HG02798 (cell line): ENCODE measurements around the gene GSG1L.

Source experiments
- ATAC-seq: cut with Tn5 transposase; IDR thresholded peaks from one replicate; pipeline ENCODE4 v1.9.1; 2021; ENCODE audit warnings: mild to moderate bottlenecking; ENCODE audit not compliant: unreplicated experiment, poor library complexity

GSG1L gene

DNA sequence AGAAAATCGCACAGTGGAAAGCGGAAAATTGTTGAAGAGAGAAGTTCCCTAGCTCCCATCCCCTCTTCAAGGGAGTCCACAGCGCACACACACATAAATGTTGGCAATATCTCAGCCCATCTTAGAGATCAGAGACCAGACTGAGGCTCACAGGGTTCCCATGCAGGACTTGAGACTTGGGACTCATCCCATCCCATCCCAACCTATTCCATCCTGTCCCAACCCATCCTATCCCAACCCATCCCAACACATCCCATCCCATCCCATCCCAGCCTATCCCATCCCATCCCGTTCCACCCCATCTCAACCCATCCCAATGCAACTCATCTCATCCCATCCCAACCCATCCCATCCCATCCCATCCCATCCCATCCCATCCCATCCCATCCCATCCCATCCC is 29.6 kb downstream of the GSG1L start:
- ATAC-seq = no peak

DNA sequence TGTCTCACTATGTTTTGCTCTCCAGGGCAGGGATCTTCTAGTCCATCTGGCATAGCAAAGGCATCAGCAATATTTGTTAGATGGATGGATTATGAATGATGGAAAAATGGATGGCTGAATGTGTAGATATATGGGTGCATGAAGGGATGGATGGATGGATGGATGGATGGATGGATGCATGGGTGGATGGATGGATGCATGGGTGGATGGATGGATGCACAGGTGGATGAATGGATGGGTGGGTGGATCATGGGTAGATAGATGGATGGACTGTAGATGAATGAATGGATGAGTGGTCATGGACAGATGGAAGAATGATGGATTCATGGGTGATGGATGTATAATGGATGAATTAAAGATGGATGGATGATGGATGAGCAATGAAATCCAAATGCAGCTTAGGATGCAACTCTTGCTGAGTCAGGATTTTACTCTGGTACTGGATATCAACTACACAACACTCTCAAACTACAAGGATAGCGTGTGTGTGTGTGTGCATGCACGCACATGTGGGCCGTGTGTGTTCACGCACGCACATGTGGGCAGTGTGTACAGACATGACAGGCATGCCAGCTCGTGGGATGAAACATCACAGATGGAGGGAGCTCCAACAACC is 34.0 kb downstream of the GSG1L start:
- no peak for ATAC-seq

DNA sequence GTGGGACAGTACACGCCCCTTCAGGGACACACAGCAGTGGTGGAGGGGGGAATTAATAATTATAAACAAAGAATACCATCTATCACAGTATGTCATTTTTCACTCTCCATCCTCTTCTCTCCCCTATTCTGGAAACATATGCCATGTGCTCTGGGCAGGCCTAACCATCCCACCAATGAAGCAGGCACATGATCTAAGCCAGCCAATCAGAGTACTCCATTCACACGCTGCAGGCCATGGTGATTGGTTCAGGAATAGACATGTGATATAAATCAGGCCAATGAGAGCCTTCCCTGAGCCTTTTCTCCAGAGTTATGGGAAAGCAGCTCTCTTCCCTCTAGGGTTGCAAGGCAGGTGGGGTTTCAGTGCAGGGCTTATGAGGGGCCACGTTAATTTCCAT is 36.5 kb downstream of the GSG1L start:
- no peak for ATAC-seq

DNA sequence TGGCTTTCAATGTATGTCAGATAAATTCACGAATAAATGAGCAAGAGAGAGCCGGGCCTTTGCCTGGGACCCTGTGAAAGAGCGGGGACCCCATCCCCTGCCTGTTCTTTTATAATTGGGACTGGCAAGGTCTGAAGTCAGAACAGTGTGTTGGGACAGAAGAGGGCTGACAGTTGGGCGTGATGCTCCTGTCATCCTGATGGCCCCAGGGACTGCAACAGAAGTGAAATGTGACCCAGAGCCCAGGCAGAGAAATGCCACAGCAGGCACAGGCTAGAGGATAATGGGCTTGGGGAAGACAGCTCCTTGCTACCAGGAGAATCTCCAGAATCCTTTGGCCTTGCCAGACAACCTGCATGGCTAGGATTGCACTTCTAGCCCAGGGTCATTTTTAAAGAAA is 37.9 kb downstream of the GSG1L start:
- ATAC-seq = no peak

DNA sequence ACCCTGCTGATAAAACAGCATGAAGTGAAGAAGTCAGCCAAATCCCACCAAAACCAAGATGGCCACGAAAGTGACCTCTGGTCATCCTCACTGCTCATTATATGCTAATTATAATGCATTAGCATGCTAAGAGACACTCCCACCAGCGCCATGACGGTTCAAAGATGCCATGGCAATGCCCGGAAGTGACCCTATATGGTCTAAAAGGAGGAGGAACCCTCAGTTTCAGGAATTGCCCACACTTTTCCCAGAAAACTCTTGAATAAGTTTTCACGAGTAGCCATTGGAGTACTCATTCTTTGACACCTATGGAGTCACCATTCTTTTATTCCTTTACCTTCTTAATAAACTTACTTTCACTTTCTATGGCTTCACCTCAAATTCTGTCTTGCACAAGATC is 44.3 kb downstream of the GSG1L start:
- no peak for ATAC-seq

DNA sequence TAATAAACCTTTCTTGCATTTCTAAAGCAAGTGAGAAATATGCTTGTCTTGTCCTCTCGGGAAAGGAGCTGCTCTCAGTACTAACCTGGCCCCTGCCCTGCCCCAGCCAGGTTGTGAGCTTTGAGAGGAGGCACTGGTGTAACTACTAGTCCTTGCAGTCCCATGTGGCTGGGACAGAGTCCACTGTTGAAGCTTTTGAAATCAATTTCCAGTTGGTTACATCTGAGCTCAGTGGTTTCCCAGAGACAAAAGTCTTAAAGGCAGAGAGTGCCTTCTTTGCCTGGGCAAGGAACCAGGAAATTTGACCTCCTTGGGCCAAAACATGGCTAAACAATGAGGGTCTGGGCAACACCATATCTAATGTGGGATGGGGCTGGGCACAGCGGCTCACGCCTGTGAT is 48.7 kb downstream of the GSG1L start:
- ATAC-seq = no peak

DNA sequence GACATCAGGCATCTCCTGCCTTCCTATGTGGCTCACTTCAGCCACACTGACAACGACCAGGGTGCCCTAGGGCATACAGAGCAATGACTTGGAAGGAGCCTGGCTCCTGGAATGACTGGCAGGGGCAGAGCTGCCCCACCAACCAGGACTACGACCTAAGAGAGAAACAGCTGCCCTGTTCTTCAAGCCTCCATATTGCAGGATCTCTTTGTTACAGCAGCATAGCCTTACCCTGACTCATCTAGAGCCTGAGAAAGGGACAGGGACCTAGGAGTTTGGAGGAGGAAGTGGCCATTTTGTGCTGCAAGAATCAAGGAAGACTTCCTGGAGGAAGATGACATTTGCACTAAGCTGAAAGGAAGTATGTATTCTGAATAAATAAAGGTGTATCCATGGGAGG is 49.6 kb downstream of the GSG1L start:
- no peak for ATAC-seq

DNA sequence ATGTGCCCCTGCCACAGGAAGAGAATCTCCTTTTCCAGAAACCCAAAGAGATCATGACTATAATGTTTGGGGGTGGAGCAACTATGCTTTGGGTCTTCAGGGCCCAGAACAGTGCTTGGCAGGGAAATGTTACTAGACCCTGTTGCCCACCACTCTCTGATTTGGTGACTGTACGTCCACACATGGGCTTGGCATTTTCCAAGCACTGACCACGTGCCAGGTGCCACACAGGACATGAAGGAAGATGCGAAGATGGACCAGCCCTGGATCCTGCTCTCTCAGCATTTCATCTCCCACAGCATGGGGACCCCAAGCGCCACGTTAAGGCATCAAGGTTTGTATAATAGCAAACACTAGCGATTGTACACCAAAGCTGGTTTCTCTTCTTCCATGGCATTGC is 50.1 kb downstream of the GSG1L start:
- ATAC-seq = no peak

DNA sequence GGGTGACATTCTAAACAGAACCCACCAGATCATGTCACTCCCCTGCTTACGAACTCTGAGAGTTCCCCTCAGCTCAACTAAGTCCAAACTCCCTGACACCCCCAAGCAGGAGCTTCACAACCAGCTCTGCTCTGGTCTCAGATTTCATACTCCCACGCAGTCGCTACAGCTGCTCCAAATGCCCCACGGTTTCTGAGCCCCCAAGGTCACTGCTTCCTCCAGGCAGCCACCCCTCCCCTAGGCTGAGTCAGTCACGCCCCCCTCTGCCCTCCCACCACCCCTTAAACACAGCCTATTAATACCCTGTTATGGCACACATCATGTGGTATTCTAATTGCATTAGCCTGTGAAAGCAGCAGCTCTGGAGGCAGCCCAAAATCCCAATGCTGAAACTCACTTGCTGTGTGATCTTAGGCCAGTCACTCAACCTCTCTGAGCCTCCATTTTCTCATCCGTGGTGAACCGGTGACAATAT is 51.5 kb downstream of the GSG1L start:
- no peak for ATAC-seq

DNA sequence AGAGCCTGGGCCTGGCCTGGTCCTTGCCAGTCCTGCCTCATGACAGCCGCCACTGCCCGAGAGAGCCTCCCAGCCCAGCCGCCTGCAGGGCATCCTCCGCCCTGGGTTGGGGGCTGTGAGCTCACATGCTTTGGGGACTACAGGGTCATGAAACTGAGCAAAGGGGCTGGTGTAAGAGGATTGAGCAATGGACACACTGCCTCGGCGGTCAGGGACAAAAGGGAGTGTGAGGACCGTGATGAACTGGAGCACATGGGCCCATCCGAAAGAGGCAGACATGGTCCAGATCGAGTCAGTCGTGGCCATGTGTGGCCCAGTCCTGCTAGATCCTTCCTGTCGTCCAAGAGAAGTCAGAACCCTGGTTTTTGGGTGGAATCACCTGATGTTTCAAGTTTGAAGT is 52.3 kb downstream of the GSG1L start:
- ATAC-seq = no peak

DNA sequence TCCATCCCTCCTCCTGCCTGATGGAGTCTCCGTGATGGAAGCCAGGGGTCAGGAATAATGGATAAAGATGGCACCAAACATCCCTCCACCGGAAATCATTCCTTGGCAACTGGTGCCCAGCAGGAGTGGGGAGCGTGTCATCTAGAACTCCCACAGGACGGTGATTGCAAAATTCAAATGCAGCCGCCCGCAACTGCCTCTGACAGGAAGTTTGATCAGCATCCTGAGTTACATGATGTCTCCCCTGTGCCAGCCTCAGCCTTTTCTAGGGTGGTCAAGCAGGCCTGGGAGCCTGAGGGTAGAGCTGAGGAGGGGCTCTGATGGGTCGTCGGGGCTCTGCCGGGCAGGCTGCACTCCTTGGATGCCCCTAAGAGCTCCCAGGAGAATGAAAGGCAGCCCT is 52.8 kb downstream of the GSG1L start:
- no peak for ATAC-seq

DNA sequence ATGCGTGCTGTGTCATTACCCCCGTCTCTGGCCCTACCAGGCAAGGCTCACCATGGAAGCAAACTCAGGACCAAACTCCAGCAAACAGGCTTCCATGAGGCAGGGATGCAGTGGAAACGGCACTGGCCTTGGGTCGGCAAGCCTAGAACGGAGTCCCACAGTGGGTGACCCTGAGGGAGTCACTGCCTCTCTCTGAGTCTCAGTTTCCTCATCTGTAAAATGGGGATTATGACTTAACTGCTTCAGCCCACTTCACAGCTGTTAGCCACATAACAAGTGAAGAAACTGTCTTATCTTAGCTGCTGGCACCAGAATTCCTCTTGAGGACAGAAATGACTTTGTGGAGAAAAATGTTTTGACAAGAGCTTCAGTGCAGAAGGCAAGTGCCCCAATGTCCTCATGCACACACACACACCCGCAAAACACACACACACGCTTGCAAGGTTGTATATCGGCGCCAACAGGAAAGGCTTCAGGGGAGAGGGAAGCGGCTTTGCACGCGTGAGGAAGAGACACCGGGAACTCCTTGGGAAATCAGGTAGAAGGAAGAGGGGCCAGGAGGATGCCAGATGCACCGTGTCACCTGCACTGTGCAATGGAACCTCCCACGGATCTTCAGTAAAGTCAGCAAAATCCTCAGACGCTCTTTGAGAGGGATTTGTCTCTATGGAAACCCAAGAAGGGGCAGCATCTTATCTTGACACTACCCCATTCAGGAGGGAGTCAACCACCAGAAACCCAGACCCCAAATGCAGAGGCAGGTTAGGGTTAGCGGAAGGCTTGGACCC is 53.7 kb downstream of the GSG1L start:
- no peak for ATAC-seq

DNA sequence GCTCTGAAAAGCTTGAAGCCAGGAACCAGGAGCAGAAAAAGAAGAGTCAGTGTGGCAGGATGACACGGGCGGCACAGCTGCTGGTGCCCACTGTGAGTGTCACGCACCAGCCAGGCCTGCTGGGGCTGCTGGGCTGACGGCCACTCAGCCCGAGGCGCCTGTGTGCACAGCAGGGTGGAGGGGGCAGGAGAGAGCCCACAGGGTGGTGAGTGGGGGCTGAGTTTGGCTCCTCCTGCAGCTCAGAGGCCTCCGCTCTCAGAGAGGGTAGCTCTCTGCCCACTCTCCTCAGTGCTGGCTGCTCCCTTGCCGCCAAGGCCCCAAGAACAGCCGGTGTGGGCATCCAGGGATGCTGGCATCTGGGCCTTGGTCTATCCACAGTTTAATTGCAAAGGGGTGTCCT is 59.6 kb downstream of the GSG1L start:
- no peak for ATAC-seq

DNA sequence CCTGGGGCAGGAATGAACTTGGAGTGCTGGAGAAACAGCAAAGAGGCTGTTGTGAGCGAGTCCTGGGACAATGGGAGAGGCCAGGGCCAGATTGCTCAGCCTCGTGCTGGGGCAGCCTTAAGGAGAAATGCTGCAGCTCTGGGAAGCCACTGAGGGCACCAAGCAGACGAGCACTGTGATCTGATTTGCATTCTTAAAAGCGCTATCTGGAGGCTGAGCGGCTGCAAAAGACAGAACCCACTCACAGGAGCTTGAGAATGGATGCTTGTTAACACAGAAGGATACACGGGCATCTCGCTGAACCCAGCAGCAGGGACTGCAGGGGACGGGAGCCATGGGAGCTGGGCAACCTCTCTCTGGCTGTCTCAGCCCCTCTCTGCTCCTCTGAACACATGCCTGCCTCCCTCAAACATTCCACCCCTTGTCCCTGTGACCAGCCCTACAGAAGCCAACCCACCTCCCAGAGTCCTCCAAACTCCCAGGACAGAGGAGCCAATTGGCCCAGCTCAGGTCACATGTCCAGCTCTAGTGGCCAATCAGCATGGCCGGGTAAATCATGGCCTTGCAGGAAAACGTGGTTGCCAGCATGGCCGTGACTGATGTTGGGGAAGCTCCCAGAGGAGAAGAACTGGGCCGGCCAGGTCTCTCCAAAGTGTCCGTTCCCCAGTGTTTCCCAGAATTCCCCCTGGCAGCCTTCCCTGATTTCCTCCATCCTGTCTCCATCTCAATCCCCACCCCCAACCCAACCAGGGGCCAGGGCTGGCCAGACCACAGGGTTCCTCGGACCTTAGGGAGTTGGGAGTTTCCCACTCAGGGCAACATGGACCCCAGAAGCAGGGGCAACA is 60.3 kb downstream of the GSG1L start:
- ATAC-seq = no peak

DNA sequence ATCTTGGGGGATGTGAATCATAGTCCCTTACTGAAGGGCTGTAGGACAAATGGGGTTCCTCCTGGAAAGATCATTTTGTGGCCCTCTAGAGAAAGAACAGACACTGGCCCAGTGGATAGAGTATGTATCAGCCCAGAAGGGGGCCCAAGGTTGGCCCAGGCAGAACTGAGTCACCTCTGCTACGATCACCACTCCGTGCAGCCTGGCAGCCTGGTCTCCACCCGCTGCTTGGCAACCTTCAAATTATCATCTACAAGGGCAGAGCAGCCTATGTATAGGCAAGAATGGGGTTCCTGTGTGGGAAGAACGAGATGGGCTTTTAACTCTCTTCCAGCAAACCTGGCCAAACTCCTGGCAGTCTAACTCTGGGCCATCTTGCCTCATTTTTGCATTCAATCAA is 61.9 kb downstream of the GSG1L start:
- no peak for ATAC-seq

DNA sequence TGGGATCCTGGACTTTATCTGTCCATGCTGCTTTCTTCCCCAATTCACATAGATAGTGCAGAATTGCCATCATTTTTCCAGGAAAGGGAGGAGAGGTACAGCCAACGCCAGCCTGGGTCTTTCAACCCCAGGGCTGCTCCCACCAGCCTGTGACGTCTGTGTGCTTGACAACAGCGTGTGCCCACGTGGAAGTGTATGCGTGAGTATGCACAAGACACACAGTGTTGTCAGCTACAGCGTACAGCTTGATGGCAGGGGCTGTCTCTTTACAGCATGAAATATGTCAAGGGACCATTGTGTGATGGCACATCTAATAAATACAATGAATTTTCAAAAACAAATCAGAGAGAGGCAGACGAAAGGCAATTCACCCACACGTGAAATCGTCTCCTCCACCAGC is 62.3 kb downstream of the GSG1L start:
- ATAC-seq = no peak

DNA sequence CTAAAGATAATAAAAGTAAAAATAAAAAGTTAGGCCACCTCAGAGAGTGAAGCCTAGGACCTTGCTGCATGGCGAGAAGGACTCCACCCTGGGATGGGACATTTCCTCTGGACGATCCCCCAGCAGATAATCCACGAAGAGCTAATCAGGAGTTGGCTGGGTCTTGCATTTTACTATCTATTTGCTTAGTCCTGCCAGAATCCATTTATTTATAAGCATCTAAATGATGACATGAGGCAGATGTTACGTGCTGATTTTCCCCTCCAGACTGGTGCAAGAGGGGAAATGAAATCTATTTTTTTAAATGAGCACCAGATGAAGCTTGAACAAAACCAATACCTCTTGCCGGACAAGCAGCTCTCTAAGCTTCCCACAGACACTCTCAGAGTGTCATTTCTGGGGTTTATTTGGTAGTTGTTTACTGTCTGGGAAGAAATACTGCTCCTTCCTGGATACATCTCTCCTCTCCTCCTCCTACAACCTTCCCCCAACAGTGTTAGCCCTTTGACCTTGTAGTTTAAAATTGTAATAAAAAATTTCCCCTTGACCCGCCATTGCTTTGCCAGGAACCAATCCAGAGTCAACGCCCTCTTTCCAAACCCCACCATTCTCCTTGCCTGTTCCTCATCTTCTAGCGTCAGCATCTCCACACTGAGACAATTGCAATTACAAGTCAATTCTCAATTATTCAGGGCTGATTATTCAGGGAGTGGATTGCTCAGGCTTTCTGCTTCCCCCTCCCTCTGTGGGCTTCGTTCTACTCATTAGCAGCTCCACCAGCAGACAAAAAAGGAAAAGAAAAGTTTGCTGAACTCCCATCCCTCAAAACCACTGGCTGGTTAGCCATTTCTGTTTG is 63.0 kb downstream of the GSG1L start:
- ATAC-seq = no peak

DNA sequence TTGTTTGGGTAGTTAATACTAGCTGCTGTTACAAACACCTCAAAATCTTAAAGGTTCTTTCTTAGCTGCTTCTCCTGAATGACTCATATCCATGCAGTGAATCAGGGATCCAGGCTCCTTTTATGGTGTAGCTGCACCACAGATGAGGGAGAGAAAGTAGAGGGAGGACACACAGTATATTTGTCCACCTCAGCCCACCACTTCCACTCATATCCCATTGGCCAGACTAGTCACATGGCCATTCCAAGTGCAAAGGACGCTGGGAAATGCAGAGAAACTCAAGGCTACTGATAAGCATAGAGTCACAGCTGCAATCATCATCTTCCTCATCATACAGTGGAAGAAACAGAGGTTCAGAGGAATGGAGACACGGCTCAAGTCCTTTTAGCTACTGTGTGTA is 63.8 kb downstream of the GSG1L start:
- ATAC-seq = no peak

DNA sequence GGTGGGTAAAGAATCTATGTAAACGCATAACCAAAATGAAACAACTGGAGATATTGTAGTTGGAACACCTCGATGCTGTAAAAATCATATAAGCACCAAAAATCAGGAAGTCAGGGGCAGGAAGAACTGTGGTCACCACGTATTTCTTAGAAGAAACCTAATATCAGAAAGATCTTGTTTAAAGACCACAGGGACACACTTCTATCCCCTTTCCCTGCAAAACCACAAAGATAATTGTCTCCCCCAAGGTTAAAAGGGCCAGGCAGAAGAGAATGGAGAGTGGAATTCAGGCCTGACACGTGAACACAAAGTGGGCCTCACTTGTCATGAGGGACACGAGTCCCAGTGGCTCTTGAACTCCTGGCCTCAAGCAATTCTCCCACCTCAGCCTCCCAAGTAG is 68.1 kb downstream of the GSG1L start:
- ATAC-seq = no peak

DNA sequence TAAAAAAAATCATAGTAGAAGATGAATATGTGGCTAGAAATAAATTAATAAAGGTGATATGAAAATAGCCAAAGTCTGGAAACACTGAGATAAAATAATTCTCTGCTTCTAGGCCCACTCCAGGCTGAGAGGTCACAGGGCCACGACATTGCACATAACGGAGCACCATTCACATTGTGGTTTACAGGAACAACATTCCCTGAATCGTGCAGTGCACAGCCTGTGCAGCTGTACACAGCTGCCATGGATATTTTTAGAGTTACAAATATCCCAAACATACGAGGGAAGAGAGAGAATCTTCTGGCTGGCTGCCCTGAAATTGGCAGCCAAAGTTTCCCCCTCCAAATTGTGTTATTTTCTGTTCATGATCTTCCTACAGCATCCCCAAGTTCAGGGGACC is 68.8 kb downstream of the GSG1L start:
- no peak for ATAC-seq
